GM12878 (cell line): ENCODE results near the gene SORCS1.

Source experiments
- ASH2L ChIP-seq: fragments of 300-600, 200-600 bp; sonication (generic); IDR thresholded peaks from 2 replicates; pipeline ENCODE4 v1.6.1; 2017; ENCODE audit warnings: low read depth, mild to moderate bottlenecking, borderline replicate concordance
- CBFB ChIP-seq: IDR thresholded peaks from 2 replicates; pipeline ENCODE4 v1.6.1; 2016; ENCODE audit warnings: antibody characterized with exemption, low read depth
- JUNB ChIP-seq: IDR thresholded peaks from 2 replicates; pipeline ENCODE4 v1.6.1; 2016; ENCODE audit warnings: antibody characterized with exemption, mild to moderate bottlenecking
- RAD21 ChIP-seq: IDR thresholded peaks from 2 replicates; pipeline ENCODE4 v1.6.1; 2011; ENCODE audit warnings: mild to moderate bottlenecking, low read depth, low read length, moderate library complexity; ENCODE audit not compliant: insufficient read depth
- RBBP5 ChIP-seq: fragments of 200-600 bp; sonication (generic); conservative IDR thresholded peaks from 2 replicates; pipeline ENCODE4 v1.6.1; 2016
- SMC3 ChIP-seq: IDR thresholded peaks from 2 replicates; pipeline ENCODE4 v1.6.1; 2011; ENCODE audit warnings: low read length, improper control_type of control experiment, borderline replicate concordance
- TAF1 ChIP-seq: IDR thresholded peaks from 2 replicates; pipeline ENCODE4 v1.6.1; 2011; ENCODE audit warnings: mild to moderate bottlenecking, low read depth, low read length, borderline replicate concordance
- TCF12 ChIP-seq: IDR thresholded peaks from 2 replicates; pipeline ENCODE4 v1.6.1; 2011; ENCODE audit warnings: low read depth, mild to moderate bottlenecking, low read length
- ZNF384 ChIP-seq: IDR thresholded peaks from 2 replicates; pipeline ENCODE4 v1.6.1; 2012; ENCODE audit warnings: low read depth, mild to moderate bottlenecking, low read length, improper control_type of control experiment, borderline replicate concordance
- TF ChIP-seq, protein P1 (sequence below), 3 experiments: IDR thresholded peaks in 2 of 3; conservative IDR thresholded peaks in 1 of 3; 2 replicates each; pipeline ENCODE4 v1.5.1; 2011; ENCODE audit warnings: low read depth in 3 of 3, low read length in 3 of 3, mild to moderate bottlenecking in 3 of 3, control low read depth in 2 of 3, moderate library complexity in 2 of 3, inconsistent platforms in 1 of 3, mixed read lengths in 1 of 3; ENCODE audit not compliant: control insufficient read depth in 2 of 3, insufficient read depth in 1 of 3; ENCODE audit errors: extremely low read depth in 1 of 3

DNA sequence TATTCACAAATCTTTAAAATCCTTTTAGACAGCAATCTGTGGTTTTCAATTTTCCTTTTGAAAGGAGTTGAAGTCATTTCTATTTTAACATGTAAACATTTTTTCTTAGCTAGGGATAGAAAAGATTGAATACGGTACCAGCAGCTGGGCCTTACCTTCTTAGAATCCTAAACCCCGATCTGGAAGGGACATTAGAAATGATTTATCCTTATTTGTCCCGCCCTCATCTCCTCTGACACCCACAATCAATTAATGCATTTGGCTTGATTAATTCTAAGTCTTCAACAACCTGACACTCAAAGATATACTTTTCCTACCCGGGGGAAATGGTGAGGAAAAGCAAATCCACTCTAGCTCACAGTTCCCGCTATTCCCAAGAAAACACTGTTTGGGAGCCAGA is 100.4 kb downstream of the SORCS1 start:
- TF ChIP-seq SMC3 = no peak
- TF ChIP-seq, protein P1, sequence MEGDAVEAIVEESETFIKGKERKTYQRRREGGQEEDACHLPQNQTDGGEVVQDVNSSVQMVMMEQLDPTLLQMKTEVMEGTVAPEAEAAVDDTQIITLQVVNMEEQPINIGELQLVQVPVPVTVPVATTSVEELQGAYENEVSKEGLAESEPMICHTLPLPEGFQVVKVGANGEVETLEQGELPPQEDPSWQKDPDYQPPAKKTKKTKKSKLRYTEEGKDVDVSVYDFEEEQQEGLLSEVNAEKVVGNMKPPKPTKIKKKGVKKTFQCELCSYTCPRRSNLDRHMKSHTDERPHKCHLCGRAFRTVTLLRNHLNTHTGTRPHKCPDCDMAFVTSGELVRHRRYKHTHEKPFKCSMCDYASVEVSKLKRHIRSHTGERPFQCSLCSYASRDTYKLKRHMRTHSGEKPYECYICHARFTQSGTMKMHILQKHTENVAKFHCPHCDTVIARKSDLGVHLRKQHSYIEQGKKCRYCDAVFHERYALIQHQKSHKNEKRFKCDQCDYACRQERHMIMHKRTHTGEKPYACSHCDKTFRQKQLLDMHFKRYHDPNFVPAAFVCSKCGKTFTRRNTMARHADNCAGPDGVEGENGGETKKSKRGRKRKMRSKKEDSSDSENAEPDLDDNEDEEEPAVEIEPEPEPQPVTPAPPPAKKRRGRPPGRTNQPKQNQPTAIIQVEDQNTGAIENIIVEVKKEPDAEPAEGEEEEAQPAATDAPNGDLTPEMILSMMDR (IDR thresholded peaks at IDR 0.05 in 2 of 3, conservative IDR thresholded peaks at IDR 0.05 in 1 of 3; ENCODE audit: control insufficient read depth in 2 of 3, extremely low read depth in 1 of 3, insufficient read depth in 1 of 3, low read depth in 3 of 3, low read length in 3 of 3) = no peak
- no peak for TF ChIP-seq RAD21
- no peak for TF ChIP-seq CBFB
- TF ChIP-seq TAF1 = no peak
- TF ChIP-seq RBBP5 = no peak
- no peak for TF ChIP-seq ZNF384
- no peak for TF ChIP-seq JUNB
- no peak for TF ChIP-seq ASH2L
- TF ChIP-seq TCF12 = no peak
